ENCODE data around the gene COL23A1.

DNA sequence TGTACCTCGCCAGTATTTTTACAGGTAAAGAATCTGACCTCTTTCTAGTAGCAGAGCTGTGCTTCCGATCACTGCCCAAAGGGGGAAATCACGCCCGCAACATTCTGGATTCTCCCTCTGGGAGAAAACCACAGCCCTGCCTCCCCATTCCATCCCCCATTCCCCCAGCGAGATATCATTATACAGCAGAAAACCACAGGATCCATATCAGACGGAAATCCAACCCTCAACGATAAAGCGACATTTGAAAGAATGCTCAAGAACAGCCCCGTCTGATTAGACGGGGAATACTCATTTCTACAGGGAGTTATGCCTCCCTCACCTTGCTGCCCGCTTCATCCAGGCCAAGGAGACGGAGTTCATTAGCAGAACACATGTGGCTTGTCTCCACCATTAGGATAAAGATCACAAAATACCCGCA is 172.8 kb downstream of the COL23A1 start:
- TF ChIP-seq, protein P1, sequence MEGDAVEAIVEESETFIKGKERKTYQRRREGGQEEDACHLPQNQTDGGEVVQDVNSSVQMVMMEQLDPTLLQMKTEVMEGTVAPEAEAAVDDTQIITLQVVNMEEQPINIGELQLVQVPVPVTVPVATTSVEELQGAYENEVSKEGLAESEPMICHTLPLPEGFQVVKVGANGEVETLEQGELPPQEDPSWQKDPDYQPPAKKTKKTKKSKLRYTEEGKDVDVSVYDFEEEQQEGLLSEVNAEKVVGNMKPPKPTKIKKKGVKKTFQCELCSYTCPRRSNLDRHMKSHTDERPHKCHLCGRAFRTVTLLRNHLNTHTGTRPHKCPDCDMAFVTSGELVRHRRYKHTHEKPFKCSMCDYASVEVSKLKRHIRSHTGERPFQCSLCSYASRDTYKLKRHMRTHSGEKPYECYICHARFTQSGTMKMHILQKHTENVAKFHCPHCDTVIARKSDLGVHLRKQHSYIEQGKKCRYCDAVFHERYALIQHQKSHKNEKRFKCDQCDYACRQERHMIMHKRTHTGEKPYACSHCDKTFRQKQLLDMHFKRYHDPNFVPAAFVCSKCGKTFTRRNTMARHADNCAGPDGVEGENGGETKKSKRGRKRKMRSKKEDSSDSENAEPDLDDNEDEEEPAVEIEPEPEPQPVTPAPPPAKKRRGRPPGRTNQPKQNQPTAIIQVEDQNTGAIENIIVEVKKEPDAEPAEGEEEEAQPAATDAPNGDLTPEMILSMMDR (IDR thresholded peaks at IDR 0.05; ENCODE audit: poor library complexity) = no peak
- TF ChIP-seq EZH2 (IDR thresholded peaks at IDR 0.05; ENCODE audit: borderline replicate concordance) (no peak), EZH2phosphoT487 (IDR thresholded peaks at IDR 0.05; ENCODE audit: low read depth, severe bottlenecking, unreplicated experiment) (no peak)

Measured in hepatocyte (in vitro differentiated cells).